HG02870 (cell line): ENCODE measurements around the gene OCSTAMP.

Experiments
- ATAC-seq: cut with Tn5 transposase; IDR thresholded peaks from one replicate; pipeline ENCODE4 v1.9.1; 2021; ENCODE audit warnings: mild to moderate bottlenecking, moderate library complexity; ENCODE audit not compliant: unreplicated experiment

OCSTAMP gene

DNA sequence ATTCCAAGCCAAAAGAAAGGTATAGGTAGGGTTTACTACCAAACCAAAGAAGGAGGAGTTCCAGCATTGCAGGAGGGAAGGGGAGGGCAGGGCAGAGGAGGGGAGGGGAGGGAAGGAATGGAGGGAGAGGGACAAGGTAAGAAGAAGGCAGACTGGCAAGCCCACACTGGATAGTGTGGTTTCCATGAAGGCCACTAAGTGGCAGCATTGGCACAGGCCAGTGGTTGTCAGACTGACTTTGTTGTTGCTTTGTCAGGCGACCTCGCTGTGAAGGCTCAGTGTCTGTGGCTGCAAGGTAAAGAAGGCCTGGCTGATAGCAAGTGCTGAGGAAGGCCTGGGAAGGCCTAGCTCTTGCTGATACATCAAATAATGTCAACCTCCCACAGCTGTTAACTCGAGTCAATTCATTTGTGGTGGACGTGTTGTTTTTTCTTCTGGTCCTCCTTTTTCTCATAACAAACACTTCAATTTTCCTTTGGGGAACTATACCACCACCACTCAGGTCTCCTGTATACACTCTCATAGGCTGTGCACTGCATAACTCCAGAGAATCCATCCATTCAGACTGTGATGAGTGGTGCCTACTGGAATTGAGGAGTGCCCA lies 29.4 kb downstream of the OCSTAMP start:
- no peak for ATAC-seq

DNA sequence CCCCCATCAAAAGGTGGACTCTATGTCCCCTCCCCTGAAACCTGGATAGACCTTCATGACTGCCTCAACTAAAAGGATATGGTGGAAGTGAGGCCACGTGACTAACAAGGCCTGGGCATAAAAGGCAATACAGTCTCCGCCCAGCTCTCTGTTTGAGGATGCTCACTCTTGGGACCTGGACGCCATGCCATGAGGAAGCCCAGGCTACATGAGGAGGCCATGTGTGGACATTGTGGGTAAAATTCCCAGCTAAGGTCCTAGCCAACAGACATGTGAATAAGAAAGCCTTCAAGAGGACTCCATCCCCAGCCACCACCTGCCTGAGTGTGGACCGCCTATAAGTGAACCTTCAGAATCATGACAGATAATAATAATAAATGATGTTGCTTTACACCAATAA lies 29.9 kb downstream of the OCSTAMP start:
- no peak for ATAC-seq

DNA sequence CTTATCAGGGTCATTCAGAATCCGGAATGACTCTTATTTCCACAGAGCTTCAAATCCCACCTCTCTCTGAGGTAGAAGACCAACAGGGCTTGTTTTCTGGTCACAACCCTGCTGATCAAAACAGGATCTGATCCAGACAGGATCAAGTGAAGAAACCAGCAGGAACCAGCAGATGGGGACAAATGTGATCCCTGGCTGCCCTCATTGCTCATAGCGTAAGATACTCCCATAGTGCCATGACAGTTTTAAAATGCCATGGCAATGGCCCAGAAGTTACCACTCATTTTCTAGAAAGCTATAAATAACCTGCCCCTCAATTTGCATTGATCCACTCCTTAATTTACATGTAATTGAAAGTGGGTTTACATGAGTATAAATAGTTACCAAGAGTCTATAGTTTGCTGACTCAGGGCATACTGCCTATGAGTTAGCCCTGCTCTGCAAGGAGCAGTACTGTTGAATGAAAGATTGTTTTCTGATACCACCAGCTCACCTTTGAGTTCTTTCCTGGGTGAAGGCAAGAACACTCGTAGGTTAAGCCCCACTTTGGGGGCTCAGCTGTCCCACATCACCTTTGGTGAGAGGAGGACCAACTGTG lies 30.9 kb downstream of the OCSTAMP start:
- no peak for ATAC-seq

DNA sequence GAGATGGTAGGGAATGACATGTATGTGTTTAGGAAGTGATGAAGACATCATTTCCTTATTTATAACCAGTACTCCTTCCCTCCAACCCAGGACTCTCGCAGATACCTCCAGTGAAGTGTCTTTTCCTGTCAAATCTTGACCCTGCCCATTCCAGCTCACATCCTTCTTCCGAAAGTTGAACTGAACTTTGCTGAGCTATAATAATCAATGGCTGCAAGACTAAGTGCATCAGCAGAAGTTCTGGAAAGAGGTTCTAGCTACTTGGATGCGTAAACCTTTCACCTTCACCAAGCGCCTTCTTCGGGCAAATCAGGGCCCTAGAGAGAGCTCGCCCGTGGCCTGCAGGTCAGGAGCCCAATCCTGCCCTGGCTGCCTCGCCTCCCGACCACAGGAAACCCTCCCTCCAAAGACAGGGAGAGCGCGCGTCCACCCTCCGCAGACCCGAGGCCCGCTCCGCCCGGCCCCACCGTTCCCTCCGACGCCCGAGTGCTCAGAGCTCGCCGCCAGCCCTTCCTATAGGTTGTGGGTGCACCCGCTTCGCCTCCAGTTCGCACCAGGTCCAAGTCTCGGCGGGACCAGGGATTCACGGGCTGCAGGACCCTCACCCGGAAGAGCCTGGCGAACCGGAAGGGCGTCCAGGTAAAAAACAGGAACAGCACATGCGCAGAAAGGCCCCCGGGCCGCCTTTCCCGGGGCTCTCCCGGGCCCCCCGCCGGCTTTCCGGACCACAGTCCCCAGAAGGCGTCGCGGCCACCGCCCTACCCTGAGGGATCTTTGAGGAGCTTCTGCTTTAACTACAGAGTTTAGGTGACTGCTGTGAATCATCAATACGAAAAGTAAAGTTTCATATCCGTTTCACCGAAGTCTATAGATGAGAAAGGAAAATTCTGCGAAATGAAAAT lies 37.3 kb downstream of the OCSTAMP start, which contains the start of gene ZNF334:
Gene ZNF334 (minus strand): TSS at position 617 of the 902 bp plus-strand sequence. CDS start 1,457 bp downstream, outside the sequence.
- ATAC-seq = no peak

DNA sequence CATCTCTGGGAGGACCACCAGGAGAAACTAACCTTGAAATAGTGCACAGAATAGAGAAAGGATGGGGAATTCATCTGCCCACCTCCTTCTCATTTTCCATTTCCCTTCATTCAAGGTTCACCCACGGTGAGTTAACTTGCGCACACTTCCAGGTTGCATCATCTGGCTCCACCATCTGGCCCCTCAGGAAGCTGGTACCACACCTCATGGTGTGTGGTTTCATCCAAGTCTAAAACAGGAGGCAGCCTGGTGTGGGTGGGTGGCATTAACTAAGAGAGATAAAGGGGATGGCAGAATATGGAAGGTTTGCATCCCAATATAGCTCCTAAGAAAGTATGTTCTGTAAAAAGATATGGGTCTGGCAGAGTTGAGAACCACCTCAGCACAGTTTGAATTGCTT lies 40.9 kb downstream of the OCSTAMP start:
- ATAC-seq = no peak

DNA sequence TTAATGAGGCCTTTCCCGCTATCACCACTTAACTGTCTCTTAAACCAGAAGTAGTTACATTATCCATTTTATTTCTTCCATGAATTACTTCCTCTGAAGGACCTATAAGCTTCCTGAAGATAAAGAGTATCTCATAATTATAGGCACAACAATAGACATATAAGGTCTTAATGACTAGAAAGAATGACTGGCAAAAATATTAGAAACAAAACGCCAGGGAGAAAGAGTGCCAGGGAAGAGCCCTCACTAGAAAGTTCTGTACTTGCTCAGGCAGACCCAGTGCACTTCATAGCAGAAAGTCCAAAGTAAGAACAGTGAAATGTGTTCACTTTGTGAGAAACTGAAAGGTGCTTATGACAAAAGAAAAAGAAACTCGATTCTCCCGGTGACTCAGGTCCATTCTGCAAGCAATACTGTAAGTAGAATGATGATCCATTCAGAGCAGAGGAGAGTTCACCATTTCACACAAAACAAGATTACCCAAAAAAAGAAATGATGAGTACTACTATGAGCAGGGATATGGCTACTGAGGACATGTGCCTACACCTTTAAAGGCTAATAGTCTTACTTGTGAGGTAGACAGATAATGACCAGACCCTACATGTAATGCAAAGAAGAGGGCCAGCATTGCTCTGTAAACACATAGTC lies 42.6 kb downstream of the OCSTAMP start:
- no peak for ATAC-seq

DNA sequence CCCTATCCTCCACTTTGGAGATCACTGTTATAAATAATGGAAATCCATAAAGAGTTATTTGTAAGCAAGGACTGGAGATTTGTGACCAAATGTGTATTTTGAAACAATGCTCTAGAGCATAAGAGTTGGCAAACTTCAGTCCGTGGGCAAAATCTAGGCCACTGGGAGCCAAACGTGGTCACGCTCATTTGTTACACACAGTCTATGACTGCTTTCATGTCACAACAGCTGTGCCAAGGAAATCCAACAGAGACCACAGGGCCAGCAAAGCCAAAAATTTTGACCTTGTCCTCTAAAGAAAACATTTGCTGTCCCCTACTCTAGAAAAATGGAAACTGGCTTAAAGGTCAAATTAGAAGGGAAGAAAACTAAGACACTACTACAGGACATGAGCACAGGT lies 44.9 kb downstream of the OCSTAMP start:
- ATAC-seq = no peak

DNA sequence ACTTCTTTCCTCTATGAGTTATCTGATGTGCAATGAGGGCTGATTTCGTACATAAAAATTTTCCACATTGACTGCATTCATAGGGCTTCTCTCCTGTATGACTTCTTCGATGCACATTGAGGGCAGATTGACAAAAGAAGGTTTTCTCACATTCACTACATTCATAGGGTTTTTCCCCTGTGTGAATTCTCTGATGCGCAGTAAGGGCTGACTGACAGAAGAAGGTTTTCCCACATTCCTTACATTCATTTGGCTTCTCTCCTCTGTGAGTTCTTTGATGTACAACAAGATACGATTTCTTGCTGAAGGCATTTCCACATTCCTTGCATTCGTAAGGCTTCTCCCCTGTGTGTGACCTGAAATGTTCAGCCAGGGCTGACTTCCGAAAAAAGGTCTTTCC lies 48.5 kb downstream of the OCSTAMP start:
- ATAC-seq = no peak

DNA sequence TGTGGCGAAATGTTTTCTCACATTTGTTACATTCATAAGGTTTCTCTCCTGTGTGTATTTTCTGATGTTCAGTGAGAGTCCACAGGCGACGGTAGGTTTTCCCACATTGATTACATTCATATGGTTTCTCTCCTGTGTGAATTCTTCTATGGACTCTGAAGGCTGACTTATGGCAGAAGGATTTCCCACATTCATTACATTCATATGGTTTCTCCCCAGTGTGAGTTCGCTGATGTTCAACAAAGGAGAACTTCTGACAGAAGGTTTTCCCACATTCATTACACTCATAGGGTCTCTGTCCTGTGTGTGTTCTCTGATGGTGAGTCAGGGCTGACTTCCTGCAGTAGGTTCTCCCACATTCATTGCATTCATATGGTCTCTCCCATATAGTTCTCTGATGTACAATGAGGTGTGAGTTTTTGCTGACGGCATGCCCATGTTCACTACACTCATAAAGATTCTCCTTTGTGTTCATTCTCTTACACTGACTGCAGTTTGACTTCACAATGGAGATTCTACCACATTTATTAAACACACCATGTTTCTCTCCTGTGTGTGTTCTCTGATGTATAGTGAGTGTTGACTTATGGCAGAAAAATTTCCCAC lies 49.0 kb downstream of the OCSTAMP start:
- ATAC-seq = no peak

DNA sequence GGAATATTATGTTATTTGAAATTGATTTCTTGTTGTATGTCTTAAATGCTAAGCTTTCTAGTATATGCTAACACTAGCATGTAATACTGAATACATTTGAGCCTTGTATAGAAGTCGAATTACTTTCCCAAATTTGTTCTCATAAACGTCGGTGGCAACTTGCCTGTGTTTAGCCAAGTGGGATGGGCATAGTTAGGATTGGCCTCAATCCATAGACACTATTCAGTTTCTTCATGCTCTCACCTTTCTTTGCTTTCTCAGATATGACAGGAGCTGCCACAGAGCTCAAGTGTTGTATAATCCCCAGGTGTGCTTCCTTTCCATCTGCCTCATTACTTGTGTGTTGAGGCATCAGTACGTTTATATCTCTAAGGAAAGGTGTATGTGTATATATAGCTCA lies 56.4 kb downstream of the OCSTAMP start:
- no peak for ATAC-seq

DNA sequence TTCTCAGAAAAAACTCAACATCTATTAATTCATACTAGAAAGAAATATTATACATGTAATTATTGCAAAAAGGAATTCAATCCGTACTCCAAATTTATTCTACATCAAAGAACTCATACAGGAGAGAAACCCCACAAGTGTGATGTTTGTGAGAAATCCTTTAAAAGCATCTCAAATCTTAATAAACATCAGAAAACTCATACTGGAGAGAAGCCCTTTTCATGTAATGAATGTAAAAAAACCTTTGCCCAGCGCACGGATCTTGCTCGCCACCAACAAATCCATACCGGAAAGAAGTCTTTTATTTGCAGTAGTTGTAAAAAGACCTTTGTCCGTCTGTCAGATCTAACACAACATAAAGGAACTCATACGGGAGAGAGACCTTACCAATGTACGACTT lies 59.1 kb downstream of the OCSTAMP start:
- ATAC-seq = no peak
